ENCODE measurements around the gene FAS.

Gene FAS

GRCh38 chr10:89043052-89043451 lies 52.5 kb downstream of the FAS start:
- DNase-seq = no peak

GRCh38 chr10:89047397-89047796 lies 56.8 kb downstream of the FAS start:
- DNase-seq = no peak

GRCh38 chr10:89051593-89051992 lies 61.0 kb downstream of the FAS start:
- no peak for DNase-seq

- no peak for DNase-seq
Observed at GRCh38 chr10:89053555-89053954, 63.0 kb downstream of the FAS start.

- DNase-seq = no peak
Observed at GRCh38 chr10:89055159-89055558, 64.6 kb downstream of the FAS start.

GRCh38 chr10:89062861-89063260 lies 72.3 kb downstream of the FAS start:
- no peak for DNase-seq

- no peak for DNase-seq
Observed at GRCh38 chr10:89063465-89063864, 72.9 kb downstream of the FAS start.

- DNase-seq = no peak
Observed at GRCh38 chr10:89064748-89065147, 74.2 kb downstream of the FAS start.
